Calu3 (cell line): ENCODE results near the gene ASTN2. TPM values are rescaled to one million over a fixed set of nuclear protein-coding genes. Genes with fewer than 3 reads are reported as not detected.

ENCODE experiments used
- BruUV-seq: library from RNA; stranded (reverse); fragments of 400-500 nt; replicated peaks from 2 replicates; lab custom pipeline; 2021; lab: Mats Ljungman, UMichigan
- CTCF ChIA-PET: fragments of 300-600 bp; sonication (Branson Sonifier 250); formaldehyde crosslinking; loops from one replicate; lab custom pipeline; 2022; ENCODE audit warnings: antibody characterized with exemption; lab: Charles Lee
- DNase-seq: peaks from one replicate; pipeline ENCODE4 v3.0.0; 2022
- H3K27ac Mint-ChIP-seq: one replicate; pipeline ENCODE4 v1.8.0; 2022; ENCODE audit warnings: mixed read lengths; ENCODE audit not compliant: unreplicated experiment
- H3K27me3 Mint-ChIP-seq: one replicate; pipeline ENCODE4 v1.8.0; 2022; ENCODE audit warnings: mixed read lengths; ENCODE audit not compliant: unreplicated experiment
- H3K36me3 Mint-ChIP-seq: one replicate; pipeline ENCODE4 v1.8.0; 2022; ENCODE audit warnings: mild to moderate bottlenecking, moderate library complexity, mixed read lengths; ENCODE audit not compliant: insufficient read depth, unreplicated experiment
- H3K4me1 Mint-ChIP-seq: one replicate; pipeline ENCODE4 v1.8.0; 2022; ENCODE audit warnings: mild to moderate bottlenecking, low read depth, mixed read lengths; ENCODE audit not compliant: unreplicated experiment
- H3K4me3 Mint-ChIP-seq: one replicate; pipeline ENCODE4 v1.8.0; 2022; ENCODE audit warnings: mild to moderate bottlenecking, low read depth, moderate library complexity, mixed read lengths; ENCODE audit not compliant: unreplicated experiment
- H3K9me3 Mint-ChIP-seq: one replicate; pipeline ENCODE4 v1.8.0; 2022; ENCODE audit warnings: low read depth, mixed read lengths; ENCODE audit not compliant: unreplicated experiment
- CTCF ChIP-seq: fragments of 200-600 bp; IDR thresholded peaks from one replicate; pipeline ENCODE4 v1.8.0; 2022; ENCODE audit warnings: antibody characterized with exemption; ENCODE audit not compliant: unreplicated experiment
- intact Hi-C: fragments of 100-400 bp; cut with micrococcal nuclease; formaldehyde crosslinking; loops from one replicate; pipeline ENCODE4 v1.10.0; 2022; ENCODE audit not compliant: unreplicated experiment
- total RNA-seq: library from RNA; stranded (reverse); gene quantifications from 2 replicates; pipeline ENCODE4 v1.2.3, GENCODE V29; 2022

Gene ASTN2
- total RNA-seq, 1 experiment from 2014 or later = 1.7 TPM

- Mint-ChIP-seq H3K4me1 (no peaks in the 10 kb centered on the region), H3K36me3 (peaks cover 4% of the 10 kb centered on the region), H3K4me3 (no peak overlapping the region), H3K9me3 (peaks cover 3% of the 10 kb centered on the region), H3K27ac (no peak overlapping the region), H3K27me3 (no peaks in the 10 kb centered on the region)
- CTCF ChIA-PET = no interaction called here
- intact Hi-C loops = no loop called here
- DNase-seq = no peak
- no peak for TF ChIP-seq CTCF
- BruUV-seq = no TSS peak
Measured at GRCh38 chr9:116697362-116697761, 717.5 kb downstream of the ASTN2 start.

- Mint-ChIP-seq H3K36me3 (peaks cover 4% of the 10 kb centered on the region), H3K9me3 (peaks cover 3% of the 10 kb centered on the region), H3K27me3 (no peaks in the 10 kb centered on the region), H3K4me3 (no peak overlapping the region), H3K4me1 (no peaks in the 10 kb centered on the region), H3K27ac (no peak overlapping the region)
- CTCF ChIA-PET = interaction anchor here (0.6 kb wide), 1 partner anchor 451 kb away, joined by 3 read pairs; no protein-coding TSS in a partner anchor
- intact Hi-C loops = no loop called here
- no peak for DNase-seq
- BruUV-seq = no TSS peak
- no peak for TF ChIP-seq CTCF
Measured at GRCh38 chr9:116695438-116695837, 719.4 kb downstream of the ASTN2 start.

GRCh38 chr9:116694785-116695291 lies 720.0 kb downstream of the ASTN2 start:
- no peak overlapping the region for H3K27ac Mint-ChIP-seq
- no peak for TF ChIP-seq CTCF
- intact Hi-C loops = no loop called here
- H3K4me3 Mint-ChIP-seq = no peak overlapping the region
- H3K36me3 Mint-ChIP-seq = peaks cover 4% of the 10 kb centered on the region
- DNase-seq = no peak
- no TSS peak for BruUV-seq
- no peaks in the 10 kb centered on the region for H3K27me3 Mint-ChIP-seq
- CTCF ChIA-PET = interaction anchor here (0.6 kb wide), 1 partner anchor 451 kb away, joined by 3 read pairs; no protein-coding TSS in a partner anchor
- peaks cover 3% of the 10 kb centered on the region for H3K9me3 Mint-ChIP-seq
- H3K4me1 Mint-ChIP-seq = no peaks in the 10 kb centered on the region

GRCh38 chr9:116693233-116693731 lies 721.6 kb downstream of the ASTN2 start:
- peaks cover 3% of the 10 kb centered on the region for H3K27me3 Mint-ChIP-seq
- peaks cover 3% of the 10 kb centered on the region for H3K9me3 Mint-ChIP-seq
- no TSS peak for BruUV-seq
- CTCF ChIA-PET = no interaction called here
- DNase-seq = no peak
- H3K36me3 Mint-ChIP-seq = peaks cover 4% of the 10 kb centered on the region
- no peak overlapping the region for H3K27ac Mint-ChIP-seq
- no peak for TF ChIP-seq CTCF
- H3K4me1 Mint-ChIP-seq = peaks cover 4% of the 10 kb centered on the region
- intact Hi-C loops = no loop called here
- no peak overlapping the region for H3K4me3 Mint-ChIP-seq
